Hepatocyte (in vitro differentiated cells): ENCODE measurements around the gene BROX. TPM values are rescaled to one million over a fixed set of nuclear protein-coding genes. Genes with fewer than 3 reads are reported as not detected.

ENCODE experiments used
- DNase-seq: peaks from one replicate; pipeline ENCODE4 v3.0.0-alpha.2; 2016; ENCODE audit warnings: low spot score
- H2AFZ ChIP-seq: fragments of 200-600 bp; sonication (generic); 2 replicates; pipeline ENCODE4 v1.6.0; 2016; ENCODE audit warnings: antibody characterized with exemption, mild to moderate bottlenecking
- H3K27ac ChIP-seq: fragments of 200-600 bp; sonication (generic); 2 replicates; pipeline ENCODE4 v1.5.1; 2016; ENCODE audit warnings: mild to moderate bottlenecking
- H3K27me3 ChIP-seq: fragments of 200-600 bp; sonication (generic); 2 replicates; pipeline ENCODE4 v1.6.1; 2016
- H3K36me3 ChIP-seq: fragments of 200-600 bp; sonication (generic); replicated peaks from 2 replicates; pipeline ENCODE4 v1.5.1; 2016; ENCODE audit warnings: low read depth; ENCODE audit not compliant: insufficient read depth
- H3K4me1 ChIP-seq: fragments of 200-600 bp; sonication (generic); 2 replicates; pipeline ENCODE4 v1.5.1; 2016; ENCODE audit warnings: mild to moderate bottlenecking, moderate library complexity; ENCODE audit not compliant: insufficient read depth
- H3K4me2 ChIP-seq: fragments of 200-600 bp; sonication (generic); 2 replicates; pipeline ENCODE4 v1.6.0; 2016
- H3K4me3 ChIP-seq: fragments of 200-600 bp; sonication (generic); 2 replicates; pipeline ENCODE4 v1.5.1; 2016; ENCODE audit warnings: mild to moderate bottlenecking
- H3K79me2 ChIP-seq: fragments of 200-600 bp; sonication (generic); 2 replicates; pipeline ENCODE4 v1.6.0; 2017; ENCODE audit warnings: mild to moderate bottlenecking
- H3K9me2 ChIP-seq: fragments of 200-600 bp; sonication (generic); replicated peaks from 2 replicates; pipeline ENCODE4 v1.6.0; 2017; ENCODE audit warnings: mild to moderate bottlenecking; ENCODE audit not compliant: insufficient read depth
- H3K9me3 ChIP-seq: fragments of 200-600 bp; sonication (generic); 2 replicates; pipeline ENCODE4 v1.5.1; 2016; ENCODE audit warnings: low read depth, mild to moderate bottlenecking
- H4K20me1 ChIP-seq: fragments of 200-600 bp; sonication (generic); 2 replicates; pipeline ENCODE4 v1.6.0; 2016; ENCODE audit warnings: mild to moderate bottlenecking; ENCODE audit not compliant: insufficient read depth, poor library complexity, severe bottlenecking
- CTCF ChIP-seq: fragments of 200-600 bp; sonication (generic); IDR thresholded peaks from 2 replicates; pipeline ENCODE4 v1.5.1; 2016; ENCODE audit warnings: antibody characterized with exemption, mild to moderate bottlenecking; ENCODE audit not compliant: poor library complexity
- EZH2 ChIP-seq: fragments of 200-600 bp; sonication (generic); IDR thresholded peaks from 2 replicates; pipeline ENCODE4 v1.6.1; 2016; ENCODE audit warnings: antibody characterized with exemption, mild to moderate bottlenecking, borderline replicate concordance
- EZH2phosphoT487 ChIP-seq: fragments of 200-600 bp; sonication (generic); IDR thresholded peaks from one replicate; pipeline ENCODE4 v1.6.1; 2018; ENCODE audit warnings: antibody characterized with exemption, mild to moderate bottlenecking, low read depth, moderate library complexity; ENCODE audit not compliant: unreplicated experiment, severe bottlenecking
- WGBS: methylation state at CpG from one replicate; pipeline ENCODE4 v1.1.6; 2016; ENCODE audit warnings: low lambda C conversion rate; ENCODE audit errors: missing lambda C conversion rate; 5-methylcytosine and 5-hydroxymethylcytosine counted together
- polyA plus RNA-seq: library from polyadenylated mRNA; unstranded; fragments of >200 nt; fragmentation: Nextera tagmentation; extraction: Ambion mirVana; gene quantifications from 2 replicates; pipeline ENCODE4 v1.2.1, GENCODE V29; 2016
- total RNA-seq: library from RNA; depleted of rRNA; stranded (reverse); fragments of >200 nt; gene quantifications from 2 replicates; pipeline ENCODE4 v1.2.3, GENCODE V29; 2014

Gene BROX
- total and polyA plus RNA-seq, 2 experiments from 2014 or later: 19.4 to 53.8 TPM

GRCh38 chr1:222728746-222729145, 16.4 kb downstream of the BROX start:
- 97% methylated on average over 1 of the region's 1 CpG for WGBS
- Histone ChIP-seq H3K9me3 (no peaks in the 10 kb centered on the region), H3K27me3 (no peaks in the 10 kb centered on the region), H3K4me1 (no peaks in the 10 kb centered on the region), H3K79me2 (no peaks in the 10 kb centered on the region), H2AFZ (no peak overlapping the region), H3K4me2 (no peak overlapping the region), H3K9me2 (no peaks in the 10 kb centered on the region), H4K20me1 (no peaks in the 10 kb centered on the region), H3K27ac (no peak overlapping the region), H3K4me3 (no peak overlapping the region), H3K36me3 (peaks cover 9% of the 10 kb centered on the region)
- no peak for DNase-seq
- TF ChIP-seq EZH2phosphoT487 (no peak), CTCF (no peak), EZH2 (no peak)

GRCh38 chr1:222730866-222731265, 18.5 kb downstream of the BROX start:
- H3K4me2 ChIP-seq: no peak overlapping the region
- H3K79me2 ChIP-seq: no peaks in the 10 kb centered on the region
- H2AFZ ChIP-seq: no peak overlapping the region
- no peak overlapping the region for H3K4me3 ChIP-seq
- H3K9me3 ChIP-seq: no peaks in the 10 kb centered on the region
- WGBS: 100% methylated on average over 1 of the region's 1 CpG
- peaks cover 9% of the 10 kb centered on the region for H3K36me3 ChIP-seq
- TF ChIP-seq EZH2phosphoT487 (no peak), CTCF (no peak)
- H3K27me3 ChIP-seq: no peaks in the 10 kb centered on the region
- DNase-seq: no peak
- no peak overlapping the region for H3K27ac ChIP-seq
- no peaks in the 10 kb centered on the region for H4K20me1 ChIP-seq
- H3K4me1 ChIP-seq: no peaks in the 10 kb centered on the region
- no peaks in the 10 kb centered on the region for H3K9me2 ChIP-seq

GRCh38 chr1:222732216-222733159, 20.1 kb downstream of the BROX start:
- TF ChIP-seq EZH2phosphoT487: no peak
- no peak for TF ChIP-seq EZH2
- TF ChIP-seq CTCF: no peak
- 100% methylated on average over 3 of the region's 3 CpGs for WGBS
- no peak overlapping the region for H3K27ac ChIP-seq
- no peak overlapping the region for H3K4me3 ChIP-seq
- DNase-seq: no peak
- no peak overlapping the region for H2AFZ ChIP-seq
- H3K36me3 ChIP-seq: peaks cover 9% of the 10 kb centered on the region
- H3K9me3 ChIP-seq: no peaks in the 10 kb centered on the region
- H3K4me1 ChIP-seq: no peaks in the 10 kb centered on the region
- no peaks in the 10 kb centered on the region for H3K9me2 ChIP-seq
- H4K20me1 ChIP-seq: no peaks in the 10 kb centered on the region
- H3K4me2 ChIP-seq: no peak overlapping the region
- no peaks in the 10 kb centered on the region for H3K27me3 ChIP-seq
- H3K79me2 ChIP-seq: no peaks in the 10 kb centered on the region
